Measurements from ENCODE around the gene DACH1. TPM values are rescaled to one million over a fixed set of nuclear protein-coding genes. Genes with fewer than 3 reads are reported as not detected.

DACH1 gene
- total and polyA plus RNA-seq, 2 of the 8 experiments (the other 6 are each of a cell fraction or from before 2014, with no cell fraction given), result 0.12 to 0.67 TPM

GRCh38 chr13:71867131-71867814 is at the start of gene DACH1 (continued):
- TF ChIP-seq SUZ12 (IDR thresholded peaks at IDR 0.05; ENCODE audit: low read length) (peak; percentile 71; the same call in 1 of the 2 replicates), SP1 (IDR thresholded peaks at IDR 0.05; ENCODE audit: low read depth, low read length) (0 out of 2 replicates have a peak, but pooled peaks have one; percentile 5), EZH2 (IDR thresholded peaks at IDR 0.05; ENCODE audit: low read depth, low read length, severe bottlenecking) (peak; percentile 55), KDM4A (IDR thresholded peaks at IDR 0.05; ENCODE audit: low read depth, low read length, severe bottlenecking) (peak; percentile 93)
- TF ChIP-seq, protein P1, sequence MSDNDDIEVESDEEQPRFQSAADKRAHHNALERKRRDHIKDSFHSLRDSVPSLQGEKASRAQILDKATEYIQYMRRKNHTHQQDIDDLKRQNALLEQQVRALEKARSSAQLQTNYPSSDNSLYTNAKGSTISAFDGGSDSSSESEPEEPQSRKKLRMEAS (IDR thresholded peaks at IDR 0.05), result 0 out of 2 replicates have a peak, but pooled peaks have one; percentile 18

All from H1 (cell line).